Gastroesophageal sphincter (tissue), 3 donors: ENCODE results near the gene SLFN13.

Experiments
- POLR2A ChIP-seq, 2 donors: fragments of 450-650 bp; IDR thresholded peaks; one replicate each; pipeline ENCODE4 v1.6.1; 2017; ENCODE audit warnings: antibody characterized with exemption in 2 of 2, mild to moderate bottlenecking in 2 of 2, moderate library complexity in 1 of 2
- POLR2AphosphoS5 ChIP-seq: sonication (generic); formaldehyde crosslinking; IDR thresholded peaks from one replicate; pipeline ENCODE4 v1.6.1; 2017; ENCODE audit warnings: antibody characterized with exemption
- TF ChIP-seq, protein P1 (sequence below), 4 experiments: fragments of 200-600 bp in 2 of 4; fragments of 450-650 bp in 2 of 4; sonication (generic) in 1 of 4; IDR thresholded peaks; one replicate each; pipeline ENCODE4 v1.5.1; 2017 to 2019; ENCODE audit warnings: antibody characterized with exemption in 4 of 4, mild to moderate bottlenecking in 2 of 4, moderate library complexity in 2 of 4

GRCh38 chr17:35438433-35438832 lies 10.1 kb downstream of the SLFN13 start:
- TF ChIP-seq, protein P1, sequence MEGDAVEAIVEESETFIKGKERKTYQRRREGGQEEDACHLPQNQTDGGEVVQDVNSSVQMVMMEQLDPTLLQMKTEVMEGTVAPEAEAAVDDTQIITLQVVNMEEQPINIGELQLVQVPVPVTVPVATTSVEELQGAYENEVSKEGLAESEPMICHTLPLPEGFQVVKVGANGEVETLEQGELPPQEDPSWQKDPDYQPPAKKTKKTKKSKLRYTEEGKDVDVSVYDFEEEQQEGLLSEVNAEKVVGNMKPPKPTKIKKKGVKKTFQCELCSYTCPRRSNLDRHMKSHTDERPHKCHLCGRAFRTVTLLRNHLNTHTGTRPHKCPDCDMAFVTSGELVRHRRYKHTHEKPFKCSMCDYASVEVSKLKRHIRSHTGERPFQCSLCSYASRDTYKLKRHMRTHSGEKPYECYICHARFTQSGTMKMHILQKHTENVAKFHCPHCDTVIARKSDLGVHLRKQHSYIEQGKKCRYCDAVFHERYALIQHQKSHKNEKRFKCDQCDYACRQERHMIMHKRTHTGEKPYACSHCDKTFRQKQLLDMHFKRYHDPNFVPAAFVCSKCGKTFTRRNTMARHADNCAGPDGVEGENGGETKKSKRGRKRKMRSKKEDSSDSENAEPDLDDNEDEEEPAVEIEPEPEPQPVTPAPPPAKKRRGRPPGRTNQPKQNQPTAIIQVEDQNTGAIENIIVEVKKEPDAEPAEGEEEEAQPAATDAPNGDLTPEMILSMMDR (IDR thresholded peaks at IDR 0.05), result no peak
- TF ChIP-seq POLR2A (IDR thresholded peaks at IDR 0.05) (no peak), POLR2AphosphoS5 (no peak)
